HEK293 (cell line): ENCODE data around the gene KCNQ1.

Source experiments
- CTCF ChIP-seq: fragments of 450-650 bp; formaldehyde crosslinking; IDR thresholded peaks from 2 replicates; pipeline ENCODE4 v1.5.1; 2016; ENCODE audit warnings: missing biosample characterization, missing genetic modification characterization
- TCF7L2 ChIP-seq: IDR thresholded peaks from 2 replicates; pipeline ENCODE4 v1.6.1; 2011; ENCODE audit warnings: low read depth, mild to moderate bottlenecking, inconsistent platforms, low read length, moderate library complexity, borderline replicate concordance
- TSHZ1 ChIP-seq: fragments of 450-650 bp; formaldehyde crosslinking; IDR thresholded peaks from 2 replicates; pipeline ENCODE4 v1.5.1; 2016; ENCODE audit warnings: missing biosample characterization, missing genetic modification characterization, borderline replicate concordance
- ZFP41 ChIP-seq: fragments of 450-650 bp; formaldehyde crosslinking; IDR thresholded peaks from 2 replicates; pipeline ENCODE4 v1.5.1; 2016; ENCODE audit warnings: missing biosample characterization, missing genetic modification characterization, borderline replicate concordance
- ZNF16 ChIP-seq: fragments of 450-650 bp; formaldehyde crosslinking; IDR thresholded peaks from 2 replicates; pipeline ENCODE4 v1.5.1; 2016; ENCODE audit warnings: low read depth, missing biosample characterization, missing genetic modification characterization
- ZNF18 ChIP-seq: fragments of 450-650 bp; formaldehyde crosslinking; IDR thresholded peaks from 2 replicates; pipeline ENCODE4 v1.5.1; 2016; ENCODE audit warnings: missing biosample characterization, missing genetic modification characterization
- ZNF274 ChIP-seq, 2 experiments: fragments of 200-500 bp in 1 of 2; fragments of 450-650 bp in 1 of 2; sonication (Bioruptor generic) in 1 of 2; formaldehyde crosslinking in 1 of 2; IDR thresholded peaks; 2 replicates each; pipeline versions ENCODE4 v1.5.1 to v1.6.1; 2014 to 2016; ENCODE audit warnings: borderline replicate concordance in 1 of 2, inconsistent platforms in 1 of 2, low read length in 1 of 2, missing biosample characterization in 1 of 2, missing genetic modification characterization in 1 of 2
- ZNF585B ChIP-seq: fragments of 450-650 bp; formaldehyde crosslinking; IDR thresholded peaks from 2 replicates; pipeline ENCODE4 v1.5.1; 2016; ENCODE audit warnings: missing biosample characterization, missing genetic modification characterization
- TF ChIP-seq, protein P1 (sequence below): fragments of 450-650 bp; formaldehyde crosslinking; IDR thresholded peaks from 2 replicates; pipeline ENCODE4 v1.5.1; 2016; ENCODE audit warnings: missing biosample characterization, missing genetic modification characterization, borderline replicate concordance
- TF ChIP-seq, protein P2 (sequence below): fragments of 450-650 bp; formaldehyde crosslinking; IDR thresholded peaks from 2 replicates; pipeline ENCODE4 v1.5.1; 2016; ENCODE audit warnings: missing biosample characterization, missing genetic modification characterization
- TF ChIP-seq, protein P3 (sequence below): fragments of 450-650 bp; formaldehyde crosslinking; IDR thresholded peaks from 2 replicates; pipeline ENCODE4 v1.5.1; 2016; ENCODE audit warnings: missing biosample characterization, missing genetic modification characterization

DNA sequence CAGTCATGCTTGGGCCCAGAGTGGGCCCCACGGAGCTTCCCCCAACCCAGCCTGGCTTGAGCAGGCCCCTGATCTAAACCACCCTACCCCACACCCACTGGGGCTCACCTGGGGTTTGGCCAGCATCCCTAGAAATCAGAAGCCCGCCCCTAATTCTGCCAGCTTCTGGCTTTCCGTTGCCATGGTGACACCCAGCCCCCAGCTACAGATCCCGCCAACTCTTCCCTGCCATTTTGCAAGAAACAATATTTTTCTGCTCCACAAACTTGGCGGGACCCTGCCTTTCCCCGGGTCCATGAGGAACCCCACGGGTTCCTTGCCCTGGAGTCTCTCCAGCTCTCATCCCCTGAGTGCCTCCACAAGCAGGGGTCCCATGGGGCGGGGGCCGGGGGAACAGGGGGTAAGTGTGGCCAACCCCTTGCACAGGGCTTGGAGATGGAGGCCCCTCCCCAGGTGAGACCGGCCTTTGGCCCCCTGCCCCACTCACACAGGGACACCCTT, 350.7 kb downstream of the KCNQ1 start:
- TF ChIP-seq, protein P1, sequence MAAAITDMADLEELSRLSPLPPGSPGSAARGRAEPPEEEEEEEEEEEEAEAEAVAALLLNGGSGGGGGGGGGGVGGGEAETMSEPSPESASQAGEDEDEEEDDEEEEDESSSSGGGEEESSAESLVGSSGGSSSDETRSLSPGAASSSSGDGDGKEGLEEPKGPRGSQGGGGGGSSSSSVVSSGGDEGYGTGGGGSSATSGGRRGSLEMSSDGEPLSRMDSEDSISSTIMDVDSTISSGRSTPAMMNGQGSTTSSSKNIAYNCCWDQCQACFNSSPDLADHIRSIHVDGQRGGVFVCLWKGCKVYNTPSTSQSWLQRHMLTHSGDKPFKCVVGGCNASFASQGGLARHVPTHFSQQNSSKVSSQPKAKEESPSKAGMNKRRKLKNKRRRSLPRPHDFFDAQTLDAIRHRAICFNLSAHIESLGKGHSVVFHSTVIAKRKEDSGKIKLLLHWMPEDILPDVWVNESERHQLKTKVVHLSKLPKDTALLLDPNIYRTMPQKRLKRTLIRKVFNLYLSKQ (tag by site-specific recombination), result no peak
- TF ChIP-seq CTCF (tag by site-specific recombination) (no peak), ZNF585B (tag by site-specific recombination) (no peak), ZNF16 (tag by site-specific recombination) (no peak), TCF7L2 (no peak), ZNF274 (IDR thresholded peaks at IDR 0.05; ENCODE audit: low read length) (no peak), ZNF274 (tag by site-specific recombination; IDR thresholded peaks at IDR 0.05; ENCODE audit: borderline replicate concordance) (no peak), ZNF18 (tag by site-specific recombination) (no peak), ZFP41 (no peak), TSHZ1 (no peak)
- TF ChIP-seq, protein P2, sequence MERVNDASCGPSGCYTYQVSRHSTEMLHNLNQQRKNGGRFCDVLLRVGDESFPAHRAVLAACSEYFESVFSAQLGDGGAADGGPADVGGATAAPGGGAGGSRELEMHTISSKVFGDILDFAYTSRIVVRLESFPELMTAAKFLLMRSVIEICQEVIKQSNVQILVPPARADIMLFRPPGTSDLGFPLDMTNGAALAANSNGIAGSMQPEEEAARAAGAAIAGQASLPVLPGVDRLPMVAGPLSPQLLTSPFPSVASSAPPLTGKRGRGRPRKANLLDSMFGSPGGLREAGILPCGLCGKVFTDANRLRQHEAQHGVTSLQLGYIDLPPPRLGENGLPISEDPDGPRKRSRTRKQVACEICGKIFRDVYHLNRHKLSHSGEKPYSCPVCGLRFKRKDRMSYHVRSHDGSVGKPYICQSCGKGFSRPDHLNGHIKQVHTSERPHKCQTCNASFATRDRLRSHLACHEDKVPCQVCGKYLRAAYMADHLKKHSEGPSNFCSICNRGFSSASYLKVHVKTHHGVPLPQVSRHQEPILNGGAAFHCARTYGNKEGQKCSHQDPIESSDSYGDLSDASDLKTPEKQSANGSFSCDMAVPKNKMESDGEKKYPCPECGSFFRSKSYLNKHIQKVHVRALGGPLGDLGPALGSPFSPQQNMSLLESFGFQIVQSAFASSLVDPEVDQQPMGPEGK (tag by site-specific recombination), result no peak
- TF ChIP-seq, protein P3, sequence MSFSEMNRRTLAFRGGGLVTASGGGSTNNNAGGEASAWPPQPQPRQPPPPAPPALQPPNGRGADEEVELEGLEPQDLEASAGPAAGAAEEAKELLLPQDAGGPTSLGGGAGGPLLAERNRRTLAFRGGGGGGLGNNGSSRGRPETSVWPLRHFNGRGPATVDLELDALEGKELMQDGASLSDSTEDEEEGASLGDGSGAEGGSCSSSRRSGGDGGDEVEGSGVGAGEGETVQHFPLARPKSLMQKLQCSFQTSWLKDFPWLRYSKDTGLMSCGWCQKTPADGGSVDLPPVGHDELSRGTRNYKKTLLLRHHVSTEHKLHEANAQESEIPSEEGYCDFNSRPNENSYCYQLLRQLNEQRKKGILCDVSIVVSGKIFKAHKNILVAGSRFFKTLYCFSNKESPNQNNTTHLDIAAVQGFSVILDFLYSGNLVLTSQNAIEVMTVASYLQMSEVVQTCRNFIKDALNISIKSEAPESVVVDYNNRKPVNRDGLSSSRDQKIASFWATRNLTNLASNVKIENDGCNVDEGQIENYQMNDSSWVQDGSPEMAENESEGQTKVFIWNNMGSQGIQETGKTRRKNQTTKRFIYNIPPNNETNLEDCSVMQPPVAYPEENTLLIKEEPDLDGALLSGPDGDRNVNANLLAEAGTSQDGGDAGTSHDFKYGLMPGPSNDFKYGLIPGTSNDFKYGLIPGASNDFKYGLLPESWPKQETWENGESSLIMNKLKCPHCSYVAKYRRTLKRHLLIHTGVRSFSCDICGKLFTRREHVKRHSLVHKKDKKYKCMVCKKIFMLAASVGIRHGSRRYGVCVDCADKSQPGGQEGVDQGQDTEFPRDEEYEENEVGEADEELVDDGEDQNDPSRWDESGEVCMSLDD (tag by site-specific recombination), result no peak
